Midbrain (tissue), 1 donor: ENCODE results near the gene MAST1.
A peak's percentile ranks its signal among the peaks of the same experiment; 100 is the strongest.
"Not testable (repeated sequence)": the region's sequence is repeated elsewhere in the genome, so short reads cannot be mapped to it uniquely, and the experiment has no call there.

Experiments
- DNase-seq: peaks from one replicate; lab custom pipeline; 2025; lab: John Stamatoyannopoulos, UW

MAST1 gene

DNA sequence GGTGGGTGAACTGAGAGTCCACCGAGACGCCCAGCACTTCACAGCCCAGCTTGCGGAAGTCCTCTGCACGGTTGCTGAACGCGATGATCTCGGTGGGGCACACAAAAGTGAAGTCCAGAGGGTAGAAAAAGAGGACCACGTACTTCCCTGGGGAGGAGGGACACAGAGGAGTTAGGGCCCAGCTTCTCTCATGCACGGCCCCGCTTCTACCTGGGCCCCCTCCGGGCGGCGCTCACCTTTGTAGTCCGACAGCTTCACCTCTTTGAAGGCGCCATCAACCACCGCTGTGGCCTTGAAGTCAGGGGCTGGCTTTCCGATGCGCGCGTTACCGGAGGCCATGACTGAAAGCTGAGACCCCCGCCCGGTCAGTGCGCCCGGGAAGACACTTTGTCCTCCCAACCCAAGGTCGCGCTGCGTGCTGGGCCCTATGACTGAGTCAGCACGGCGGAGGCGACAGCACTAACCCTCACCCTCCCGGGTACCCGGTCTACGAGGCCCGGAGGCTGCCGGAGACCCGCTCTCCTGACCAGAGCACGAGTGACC, 37.3 kb upstream of the MAST1 start:
- no peak for DNase-seq

DNA sequence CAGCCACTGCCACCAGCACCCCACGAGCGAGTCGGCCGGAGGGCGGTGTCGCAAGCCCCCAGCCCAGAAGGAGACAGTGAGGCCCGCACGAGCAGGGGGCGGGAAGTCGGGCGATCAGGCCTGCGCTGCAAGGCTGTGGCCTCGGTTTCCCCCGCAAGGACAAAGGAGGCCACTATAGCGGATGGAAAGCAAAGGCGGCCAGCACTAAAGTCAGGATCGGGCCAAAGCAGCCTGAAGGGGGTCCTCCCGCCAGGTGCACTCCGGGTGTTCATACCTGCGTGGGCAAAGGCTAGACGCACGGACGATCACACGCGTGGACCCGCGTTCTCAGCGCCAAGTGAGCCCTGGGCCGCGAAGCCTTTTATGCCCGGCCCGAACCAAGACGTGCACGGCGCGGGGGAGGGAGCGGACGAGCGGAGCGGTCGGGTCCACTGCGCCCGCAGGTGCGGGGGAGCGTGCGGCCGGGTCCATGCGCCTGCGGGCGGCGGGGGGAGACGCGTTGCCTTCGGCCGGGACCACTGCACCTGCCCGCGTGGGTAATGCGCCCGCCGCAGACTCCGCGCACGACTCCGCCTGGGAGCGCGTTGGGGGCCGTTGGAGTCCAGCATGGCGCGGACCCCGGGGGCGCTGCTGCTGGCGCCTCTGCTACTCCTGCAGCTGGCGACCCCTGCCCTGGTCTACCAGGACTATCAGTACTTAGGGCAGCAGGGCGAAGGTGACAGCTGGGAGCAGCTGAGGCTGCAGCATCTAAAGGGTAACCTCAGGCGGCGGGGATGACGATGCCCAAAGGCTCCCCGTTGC, 36.6 kb upstream of the MAST1 start, which contains the start of the genes PRDX2 and THSD8:
PRDX2 (minus strand) TSS at position 335 of the 801 bp plus-strand sequence. CDS start 539 bp downstream, outside the sequence.
THSD8 (plus strand) TSS at position 604 of the 801 bp plus-strand sequence; CDS start at position 607, 3 bp downstream.
- peak; percentile 85 for DNase-seq

DNA sequence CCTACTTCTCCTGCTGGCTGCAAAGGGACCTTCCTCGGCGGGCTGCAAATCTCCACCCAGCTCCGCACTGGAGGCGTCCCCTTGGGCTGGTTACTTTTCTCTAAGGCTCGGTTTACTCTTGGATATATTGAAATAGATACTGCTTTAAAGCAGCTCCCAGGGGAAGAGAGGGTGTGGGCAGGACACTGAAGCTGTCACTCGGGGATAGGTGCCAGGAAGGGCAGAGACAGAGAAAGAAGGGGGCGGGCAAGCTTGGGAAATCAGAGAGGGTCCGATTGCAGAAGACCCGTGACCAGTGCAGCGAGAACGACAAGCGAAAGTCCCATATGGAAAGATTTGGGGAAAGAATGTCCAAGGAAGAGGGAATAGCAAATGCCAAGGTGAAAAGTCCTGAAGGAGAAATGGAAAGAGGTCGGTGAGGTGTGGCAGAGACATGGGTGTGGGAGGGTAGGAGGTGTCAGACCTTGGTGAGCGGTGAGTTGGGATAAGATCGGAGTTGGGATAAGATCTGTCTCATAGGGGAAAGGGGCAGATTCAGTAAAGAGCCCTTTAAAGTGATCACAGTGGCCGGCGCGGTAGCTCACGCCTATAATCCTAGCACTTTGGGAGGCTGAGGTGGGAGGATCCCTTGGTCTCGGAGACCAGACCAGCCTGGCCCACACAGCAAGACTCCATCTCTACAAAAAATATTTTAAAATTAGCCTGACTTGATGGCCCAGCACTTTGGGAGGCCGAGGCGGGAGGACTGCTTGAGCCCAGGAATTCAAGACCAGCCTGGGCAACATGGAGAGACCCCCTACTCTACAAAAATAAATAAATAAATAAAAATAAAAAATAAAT, 35.8 kb upstream of the MAST1 start:
- DNase-seq, result no peak

DNA sequence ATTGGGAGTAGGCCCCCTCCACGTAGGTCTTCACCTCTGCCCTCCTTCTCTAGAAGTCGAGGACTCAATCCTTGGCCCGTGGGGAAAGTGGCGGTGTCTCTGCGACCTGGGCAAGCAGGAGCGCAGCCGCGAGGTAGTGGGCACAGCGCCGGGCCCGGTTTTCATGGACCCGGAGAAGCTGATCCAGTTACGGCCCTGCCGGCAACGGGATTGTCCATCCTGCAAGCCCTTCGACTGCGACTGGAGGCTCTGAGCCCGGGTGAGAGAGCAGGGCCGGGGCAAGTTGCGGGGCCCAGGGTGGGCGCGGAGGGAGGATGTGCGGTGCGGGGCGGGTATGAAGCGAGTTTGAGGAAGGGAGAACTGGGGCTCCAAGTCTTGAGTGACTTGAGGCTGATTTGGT, 34.3 kb upstream of the MAST1 start:
- DNase-seq, result no peak

DNA sequence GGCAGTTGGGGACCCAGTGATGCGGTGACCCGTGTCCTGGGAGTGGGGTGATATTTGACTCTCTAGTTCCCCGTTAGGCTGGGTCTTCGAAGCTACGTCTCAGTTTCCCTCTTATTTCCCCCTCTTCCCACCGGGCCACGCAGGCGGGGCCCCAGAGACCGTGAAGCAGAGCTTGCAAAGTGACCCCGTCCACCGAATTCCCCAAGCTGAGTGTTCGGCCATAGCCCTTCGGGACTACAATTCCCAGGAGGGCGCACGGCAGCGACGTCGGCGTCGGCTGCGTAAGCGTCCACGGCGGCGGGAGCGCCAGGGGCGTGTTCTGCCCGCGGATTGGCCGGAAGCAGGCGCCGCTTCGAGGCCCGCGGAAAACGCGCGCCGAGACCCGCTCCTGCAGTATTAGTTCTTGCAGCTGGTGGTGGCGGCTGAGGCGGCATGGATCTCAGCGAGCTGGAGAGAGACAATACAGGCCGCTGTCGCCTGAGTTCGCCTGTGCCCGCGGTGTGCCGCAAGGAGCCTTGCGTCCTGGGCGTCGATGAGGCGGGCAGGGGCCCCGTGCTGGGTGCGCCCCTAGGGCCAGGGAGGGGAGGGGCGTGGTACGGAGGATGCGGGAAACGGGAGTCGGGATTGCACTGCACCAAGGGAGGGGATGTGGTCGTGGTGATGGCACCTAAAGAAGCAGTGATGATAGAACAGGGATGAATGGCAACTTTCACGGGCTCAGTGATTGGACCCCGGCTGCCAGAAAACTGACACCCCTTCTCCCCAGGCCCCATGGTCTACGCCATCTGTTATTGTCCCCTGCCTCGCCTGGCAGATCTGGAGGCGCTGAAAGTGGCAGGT, 31.9 kb upstream of the MAST1 start, which contains the start of gene RNASEH2A:
RNASEH2A (plus strand) TSS at position 343 of the 840 bp plus-strand sequence; CDS start at position 433, 90 bp downstream.
- peak; percentile 92 for DNase-seq

DNA sequence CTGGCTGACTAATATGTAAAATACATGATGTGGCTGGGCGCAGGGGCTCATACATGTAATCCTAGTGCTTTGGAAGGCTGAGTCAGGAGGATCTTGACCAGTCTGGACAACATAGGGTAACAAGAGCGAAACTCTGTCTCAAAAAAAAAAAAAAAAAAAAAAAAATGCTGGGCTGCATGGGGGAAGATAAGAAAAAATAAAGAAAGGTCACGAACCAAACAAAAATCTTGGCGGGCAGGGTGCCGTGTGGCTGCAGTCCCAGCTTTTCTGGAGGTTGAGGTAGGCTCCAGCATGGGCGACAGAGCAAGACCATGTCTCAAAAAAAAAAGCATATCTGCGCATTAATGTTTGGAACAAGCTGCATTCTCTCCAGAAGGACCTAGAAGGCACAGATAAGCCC, 23.2 kb upstream of the MAST1 start:
- no peak for DNase-seq

DNA sequence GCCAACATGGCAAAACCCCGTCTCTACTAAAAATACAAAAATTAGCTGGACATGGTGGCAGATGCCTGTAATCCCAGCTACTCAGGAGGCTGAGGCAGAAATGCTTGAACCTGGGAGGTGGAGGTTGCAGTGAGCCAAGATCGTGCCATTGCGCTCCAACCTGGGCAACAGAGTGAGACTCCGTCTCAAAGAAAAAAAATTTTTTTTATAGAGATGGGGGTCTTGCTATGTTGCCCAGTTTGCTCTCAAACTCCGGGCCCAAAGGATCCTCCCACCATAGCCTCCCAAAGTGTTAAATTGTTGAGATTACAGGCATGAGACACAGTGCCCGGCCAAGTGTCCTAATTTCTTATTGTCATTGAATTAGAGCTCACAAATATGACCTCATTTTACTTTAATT, 21.1 kb upstream of the MAST1 start:
- DNase-seq, result not testable (repeated sequence)

DNA sequence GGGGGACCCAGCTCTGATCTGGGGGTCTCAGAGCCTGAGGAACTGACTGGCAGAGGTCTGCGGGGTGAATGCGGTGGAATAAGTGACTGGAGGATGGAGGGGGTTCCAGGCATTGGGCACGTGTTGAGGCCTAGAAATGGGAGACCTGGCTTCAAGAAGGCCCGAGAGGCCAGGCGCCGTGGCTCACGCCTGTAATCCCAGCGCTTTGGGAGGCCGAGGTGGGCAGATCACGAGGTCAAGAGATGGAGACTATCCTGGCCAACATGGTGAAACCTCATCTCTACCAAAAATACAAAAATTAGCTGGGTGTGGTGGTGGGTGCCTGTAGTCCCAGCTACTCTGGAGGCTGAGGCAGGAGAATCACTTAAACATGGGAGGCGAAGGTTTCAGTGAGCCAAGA, 20.5 kb upstream of the MAST1 start:
- DNase-seq, result not testable (repeated sequence)

DNA sequence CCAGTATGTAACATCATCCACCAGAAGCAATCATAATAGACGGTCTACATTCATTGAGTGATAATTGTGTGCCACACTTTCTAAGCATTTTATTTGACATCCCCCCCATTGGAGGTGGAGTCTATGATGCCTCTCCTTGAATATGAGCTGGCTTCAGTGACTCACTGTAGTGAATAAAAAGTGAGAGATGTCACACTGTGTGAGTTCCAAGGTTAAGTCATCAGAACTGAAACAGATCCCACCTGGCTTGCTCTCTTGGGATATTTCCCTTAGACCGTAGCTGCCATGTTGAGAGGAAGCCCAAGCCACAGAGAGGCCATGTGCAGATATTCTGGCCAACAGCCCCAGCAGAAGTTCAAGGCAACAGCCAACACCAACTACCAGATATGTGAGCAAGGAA, 16.6 kb upstream of the MAST1 start:
- DNase-seq, result no peak

DNA sequence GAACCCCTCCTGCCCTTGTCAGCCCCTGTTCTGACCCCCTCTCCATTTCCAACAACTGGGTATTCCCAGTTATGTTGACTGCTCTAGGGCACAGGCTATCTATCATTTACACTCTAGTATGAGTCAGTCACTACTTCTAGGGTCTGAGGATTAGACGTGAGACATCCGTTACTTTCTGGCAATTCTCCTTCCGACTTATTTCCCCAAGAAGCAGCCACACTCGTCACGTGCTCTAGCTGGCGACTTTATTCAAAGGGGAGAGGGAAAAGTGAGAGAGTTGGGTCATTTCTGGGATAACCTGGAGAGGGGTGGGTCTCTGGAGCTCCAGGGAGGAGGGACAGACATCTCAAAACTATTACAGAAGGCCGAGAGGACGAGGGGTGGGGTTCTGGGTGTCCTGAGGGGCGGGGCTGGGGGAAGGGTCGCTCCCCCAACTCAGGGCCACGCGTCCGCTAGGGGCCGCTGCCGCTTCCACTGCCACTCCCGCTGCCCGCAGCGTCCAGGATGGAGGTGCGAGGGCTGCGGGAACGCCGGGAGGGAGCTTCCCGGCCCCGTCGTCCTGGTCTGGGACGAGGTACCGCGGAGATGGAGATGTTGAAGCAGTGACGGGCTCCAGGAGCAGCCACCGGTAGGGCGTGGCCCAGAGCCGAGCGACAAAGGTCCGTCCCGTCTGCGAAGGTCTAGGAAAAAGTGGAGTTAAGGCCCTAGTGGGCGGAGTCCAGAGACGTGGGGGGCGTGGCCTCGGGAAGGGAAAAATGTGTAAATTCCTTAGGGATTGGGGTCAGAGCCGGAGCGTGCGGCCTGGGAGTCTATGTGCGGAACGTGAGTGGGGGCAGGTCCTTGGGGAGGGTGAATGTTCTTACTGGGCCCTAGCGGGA, 12.8 kb upstream of the MAST1 start:
- DNase-seq, result no peak

DNA sequence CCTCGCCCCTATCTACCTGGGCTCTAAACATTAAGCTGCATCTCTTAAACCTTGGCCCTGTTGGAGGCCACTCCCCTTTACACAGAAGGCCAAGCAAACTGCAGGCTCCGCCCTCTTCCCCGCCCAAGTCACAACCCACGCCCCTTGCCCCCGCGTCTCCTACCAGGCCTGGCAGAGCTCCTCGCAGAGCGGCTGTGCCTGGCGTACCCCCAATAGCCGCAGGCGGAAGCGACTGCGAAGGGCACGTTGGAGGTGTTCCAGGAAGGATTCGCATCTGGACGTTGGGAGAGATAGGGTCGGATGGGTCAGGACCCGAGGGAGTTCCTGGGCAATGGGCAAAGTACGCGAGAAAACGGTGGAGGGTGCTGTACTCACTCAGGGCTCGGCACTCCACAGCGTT, 9.8 kb upstream of the MAST1 start:
- DNase-seq, result no peak

DNA sequence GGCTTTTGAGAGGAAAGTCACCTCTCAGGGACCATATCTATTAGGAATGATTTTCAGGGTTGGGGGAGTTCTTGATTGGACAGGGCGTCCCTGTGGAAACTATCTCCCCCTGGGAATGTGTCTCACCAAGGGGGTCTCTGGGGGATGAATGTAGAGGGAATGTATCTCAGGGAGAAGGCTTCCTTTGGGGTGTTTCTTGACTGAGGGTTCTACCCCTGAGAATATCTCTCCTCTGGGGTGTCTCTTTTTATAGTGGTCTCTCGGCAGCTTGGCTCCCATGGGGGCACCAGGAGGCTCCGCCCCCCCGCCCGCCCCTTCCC, 4.9 kb upstream of the MAST1 start:
- no peak for DNase-seq

DNA sequence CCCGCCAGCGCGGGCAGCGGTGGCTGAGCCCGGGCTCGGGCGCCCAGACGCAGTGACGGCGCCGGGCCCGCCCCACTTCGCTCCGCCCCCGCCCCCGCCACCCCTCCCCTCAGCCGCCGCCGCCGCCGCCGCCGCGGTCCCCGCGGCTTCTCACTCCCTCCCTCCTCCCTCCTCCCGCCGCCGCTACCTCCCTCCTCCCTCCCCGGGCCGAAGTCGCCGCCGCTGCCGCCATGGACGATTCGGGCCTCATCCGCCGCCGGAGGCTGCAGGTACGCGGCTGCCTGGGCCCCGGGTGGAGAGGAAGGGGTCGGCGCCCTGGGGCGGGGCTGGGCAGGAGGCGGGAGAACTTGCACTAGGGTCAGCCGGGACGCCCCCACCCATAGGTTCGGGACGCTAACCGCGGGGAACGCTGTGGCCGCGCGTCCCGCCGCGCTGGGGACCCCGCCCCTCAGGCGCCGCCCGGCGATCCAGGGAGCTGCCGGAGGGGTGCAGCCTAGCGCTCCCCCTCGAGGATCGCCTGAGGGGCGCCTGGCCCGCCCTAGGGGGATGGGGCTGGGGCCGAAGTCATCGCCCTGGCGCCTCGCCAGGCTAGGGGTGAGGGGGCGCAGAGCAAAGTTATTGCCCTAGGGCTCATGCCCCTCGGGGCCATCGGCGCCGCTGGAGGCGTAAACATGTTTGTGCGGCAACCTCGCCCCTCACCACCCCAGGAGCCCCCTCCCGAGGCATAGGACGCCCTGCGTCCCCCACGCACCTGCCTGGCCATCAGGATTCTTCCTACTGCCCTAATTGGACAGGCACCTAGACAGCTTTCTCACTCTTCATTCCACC, 4.4 kb upstream of the MAST1 start:
- DNase-seq, result no peak

DNA sequence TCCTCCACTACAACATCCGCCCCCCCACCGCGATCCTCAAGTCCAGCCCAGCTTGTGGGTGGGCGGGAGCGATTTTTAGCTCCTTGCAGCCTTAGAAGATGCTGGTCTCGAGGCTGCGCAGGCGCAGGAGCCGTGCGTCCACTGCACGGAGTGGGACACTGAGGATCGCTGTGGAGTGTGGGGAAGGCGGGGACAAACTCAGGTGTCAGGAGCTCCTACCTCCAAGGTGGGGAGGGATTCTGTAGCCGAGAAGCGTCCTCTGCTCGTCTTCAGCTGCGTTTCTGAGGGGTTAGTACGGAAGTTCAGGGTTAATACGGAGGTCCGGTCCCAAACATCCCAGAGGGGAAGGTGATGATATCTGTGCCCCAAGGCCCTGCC, 3.8 kb upstream of the MAST1 start, which contains the start of gene RTBDN:
RTBDN (minus strand) TSS at position 14 of the 378 bp plus-strand sequence. CDS start 4,600 bp downstream, outside the sequence.
- no peak for DNase-seq

DNA sequence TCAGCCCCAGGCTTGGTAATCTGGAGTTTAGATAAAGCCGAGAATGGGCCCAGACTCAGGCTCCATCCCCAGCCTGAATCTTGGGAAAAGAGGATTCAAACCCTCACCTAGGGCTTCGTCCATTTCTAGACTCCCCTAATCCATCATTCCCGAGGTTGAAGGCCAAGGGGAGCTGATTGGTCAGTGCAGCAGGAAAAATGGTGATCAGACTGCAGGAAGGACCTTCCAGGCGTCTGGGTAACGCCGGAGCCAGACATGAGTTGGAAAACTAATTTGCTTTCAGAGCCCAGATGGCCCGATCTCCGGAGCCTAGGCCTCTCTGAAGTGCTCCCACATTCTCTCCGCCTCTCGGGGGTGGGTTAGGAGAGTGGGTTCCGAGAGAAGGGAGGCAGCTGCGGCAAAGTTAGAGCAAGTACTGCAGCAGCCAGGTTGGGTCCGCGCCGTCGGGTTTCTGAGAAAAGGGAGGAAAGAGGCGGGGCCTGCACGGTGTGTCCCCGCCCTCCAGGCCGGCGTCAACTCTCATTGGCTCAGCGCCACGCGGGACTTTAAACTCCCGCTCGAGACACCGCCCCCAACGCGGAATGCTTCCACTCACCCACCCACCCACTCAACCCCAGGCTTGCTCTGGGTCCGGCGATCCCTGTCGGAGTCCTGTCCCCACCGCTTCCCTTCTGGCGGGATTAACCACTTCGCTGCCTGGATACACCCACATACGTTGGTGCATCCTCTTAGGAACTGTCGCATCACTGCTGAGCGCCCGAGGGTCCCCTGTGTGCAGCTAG, 3.1 kb upstream of the MAST1 start:
- DNase-seq, result no peak

DNA sequence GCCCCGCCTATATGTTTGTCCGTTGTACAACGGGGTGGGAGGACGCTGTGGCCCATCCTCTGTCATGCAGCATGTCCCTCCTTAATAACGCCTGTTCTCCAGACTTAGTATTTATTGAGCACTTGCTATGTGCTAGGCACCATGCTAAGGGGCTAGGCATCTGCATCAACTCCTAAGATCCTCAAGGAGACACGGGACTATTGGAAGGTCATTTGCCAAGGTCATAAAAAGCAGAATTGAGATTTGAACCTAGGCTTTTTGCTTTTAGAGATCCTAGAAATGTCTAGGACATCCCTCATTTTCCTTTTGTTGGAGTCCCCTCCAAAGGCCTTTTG, 1.8 kb upstream of the MAST1 start:
- no peak for DNase-seq

DNA sequence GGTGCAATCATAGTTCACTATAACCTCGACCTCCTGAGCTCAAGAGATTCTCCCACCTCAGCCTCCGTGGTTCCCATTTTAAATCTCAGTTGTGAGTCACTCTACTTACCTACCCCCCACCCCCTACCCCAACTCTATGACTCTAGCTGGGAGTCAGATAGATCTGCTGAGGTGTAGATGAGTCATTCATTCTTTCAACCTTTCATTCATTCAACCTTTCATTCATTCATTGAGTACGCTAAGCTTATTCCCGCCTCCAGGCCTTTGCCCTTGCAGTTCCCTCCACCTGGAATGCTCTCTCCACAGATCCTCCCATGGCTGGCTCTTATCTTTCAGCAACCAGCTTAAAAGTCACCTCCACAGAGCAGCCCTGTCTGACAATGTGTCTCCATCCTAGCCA, 1.1 kb upstream of the MAST1 start:
- DNase-seq, result no peak

DNA sequence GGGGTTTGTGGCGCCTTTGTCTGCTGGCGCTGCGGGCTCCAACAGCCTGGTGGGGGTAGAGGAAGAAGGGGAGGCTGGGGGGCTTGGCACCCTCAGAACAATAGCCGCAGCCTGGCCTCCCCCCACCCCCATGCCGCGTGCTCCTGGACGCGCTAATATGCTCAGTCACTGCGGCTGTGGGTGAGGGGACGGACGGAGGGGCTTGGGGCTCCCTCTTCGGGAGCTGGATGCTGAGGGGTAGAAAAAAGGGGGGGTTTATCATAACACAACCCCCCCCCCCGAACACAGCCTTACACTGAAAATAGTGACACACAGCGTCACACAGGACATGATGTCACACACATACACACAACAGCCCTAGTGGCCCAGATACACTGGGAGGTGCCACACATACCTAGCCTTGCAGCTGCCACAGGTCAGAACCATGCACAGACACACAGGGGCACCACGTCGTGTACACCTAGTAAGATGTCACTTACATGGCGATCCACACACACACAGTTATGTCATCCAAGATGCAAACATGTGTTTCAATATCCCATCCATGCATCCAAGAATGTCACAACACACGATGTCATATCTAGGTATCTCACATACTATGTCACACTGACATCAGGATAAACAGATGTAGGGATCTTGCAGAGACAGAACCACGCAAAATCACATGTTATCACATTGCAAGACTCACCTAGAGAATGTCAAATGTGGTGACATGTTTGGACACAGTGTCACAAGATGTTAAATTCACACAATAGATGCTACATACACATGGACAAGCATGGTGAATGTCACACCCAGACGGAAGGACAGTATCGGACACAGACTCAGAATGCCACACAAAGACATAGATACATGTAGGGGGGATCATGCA, 806 bp downstream of the MAST1 start:
- no peak for DNase-seq
